Large intestine (tissue), 3 donors: ENCODE results near the gene ZNF32. TPM values are rescaled to one million over a fixed set of nuclear protein-coding genes. Genes with fewer than 3 reads are reported as not detected.
"Not testable (repeated sequence)": the region's sequence is repeated elsewhere in the genome, so short reads cannot be mapped to it uniquely, and the experiment has no call there.

Experiments used
- DNase-seq, 2 donors: peaks; one replicate each; pipeline versions ENCODE4 v3.0.0 to v3.0.0-alpha.2; 2013
- H3K27ac ChIP-seq: one replicate; pipeline ENCODE4 v1.5.1; 2013; ENCODE audit warnings: low read length
- H3K27me3 ChIP-seq: 2 replicates; pipeline ENCODE4 v1.6.1; 2013; ENCODE audit warnings: low read length; ENCODE audit not compliant: control insufficient read depth, insufficient read depth
- H3K36me3 ChIP-seq: 2 replicates; pipeline ENCODE4 v1.6.1; 2013; ENCODE audit warnings: low read length; ENCODE audit not compliant: control insufficient read depth, insufficient read depth
- H3K4me1 ChIP-seq: one replicate; pipeline ENCODE4 v1.6.1; 2013; ENCODE audit warnings: low read length; ENCODE audit not compliant: control insufficient read depth, insufficient read depth
- H3K4me3 ChIP-seq: one replicate; pipeline ENCODE4 v1.5.1; 2013; ENCODE audit warnings: low read length
- H3K9me3 ChIP-seq: one replicate; pipeline ENCODE4 v1.6.1; 2013; ENCODE audit warnings: mild to moderate bottlenecking, low read depth, low read length, moderate library complexity; ENCODE audit not compliant: control insufficient read depth
- WGBS: methylation state at CpG from one replicate; pipeline ENCODE4 v1.1.5; 2013; ENCODE audit warnings: low lambda C conversion rate; ENCODE audit not compliant: insufficient coverage; 5-methylcytosine and 5-hydroxymethylcytosine counted together
- polyA plus RNA-seq: library from polyadenylated mRNA; unstranded; fragments of 120-200 nt; gene quantifications from one replicate; pipeline ENCODE4 v1.2.1, GENCODE V29; 2013

Gene ZNF32
- polyA plus RNA-seq, 1 donor: 37.4 TPM

DNA sequence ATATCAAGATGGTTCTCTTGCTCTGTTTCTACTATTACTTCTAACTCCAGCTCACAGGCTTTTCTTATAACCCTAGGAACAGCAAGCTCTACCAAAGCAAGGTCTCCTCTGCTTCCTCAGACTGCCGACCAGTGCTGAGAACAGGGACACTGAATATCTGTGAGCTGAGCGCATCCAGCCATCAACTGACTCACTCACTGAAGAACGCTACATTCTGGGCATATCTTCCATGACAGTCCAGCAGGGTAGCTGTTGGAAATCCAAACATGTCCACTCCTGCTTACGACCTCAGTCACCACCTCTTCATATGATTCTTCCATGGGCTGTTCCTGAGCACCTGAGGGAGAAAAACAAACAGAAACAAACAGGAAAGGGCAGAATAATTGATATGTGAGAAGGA is 2.8 kb downstream of the ZNF32 start:
- H3K36me3 ChIP-seq: peaks cover 34% of the 10 kb centered on the region
- no peak for DNase-seq

GRCh38 chr10:43644252-43644651 is 4.4 kb downstream of the ZNF32 start:
- peaks cover 29% of the 10 kb centered on the region for H3K9me3 ChIP-seq
- H3K36me3 ChIP-seq: peaks cover 34% of the 10 kb centered on the region
- H3K27ac ChIP-seq: no peak overlapping the region
- WGBS: no CpG with 5 or more reads among the region's 8 CpGs
- no peaks in the 10 kb centered on the region for H3K27me3 ChIP-seq
- H3K4me1 ChIP-seq: no peaks in the 10 kb centered on the region
- DNase-seq: no peak
- no peak overlapping the region for H3K4me3 ChIP-seq

More for the DNA sequence above, 2.8 kb downstream of the ZNF32 start:
- Histone ChIP-seq H3K27me3 (no peaks in the 10 kb centered on the region), H3K4me3 (no peak overlapping the region), H3K27ac (no peak overlapping the region), H3K4me1 (no peaks in the 10 kb centered on the region), H3K9me3 (peaks cover 29% of the 10 kb centered on the region)
- WGBS: no CpG with 5 or more reads among the region's 4 CpGs

- Histone ChIP-seq H3K27ac (no peak overlapping the region), H3K9me3 (peaks cover 19% of the 10 kb centered on the region), H3K36me3 (peaks cover 27% of the 10 kb centered on the region), H3K27me3 (no peaks in the 10 kb centered on the region), H3K4me3 (no peak overlapping the region), H3K4me1 (no peaks in the 10 kb centered on the region)
- no peak for DNase-seq
These were observed 8.1 kb downstream of the ZNF32 start for GRCh38 chr10:43640603-43641002.

GRCh38 chr10:43635816-43636215 is 12.9 kb downstream of the ZNF32 start:
- not testable (repeated sequence) for H3K4me1 ChIP-seq, H3K9me3 ChIP-seq, H3K27ac ChIP-seq, H3K4me3 ChIP-seq, H3K27me3 ChIP-seq, DNase-seq, H3K36me3 ChIP-seq
- 20% methylated on average over 1 of the region's 1 CpG for WGBS

DNA sequence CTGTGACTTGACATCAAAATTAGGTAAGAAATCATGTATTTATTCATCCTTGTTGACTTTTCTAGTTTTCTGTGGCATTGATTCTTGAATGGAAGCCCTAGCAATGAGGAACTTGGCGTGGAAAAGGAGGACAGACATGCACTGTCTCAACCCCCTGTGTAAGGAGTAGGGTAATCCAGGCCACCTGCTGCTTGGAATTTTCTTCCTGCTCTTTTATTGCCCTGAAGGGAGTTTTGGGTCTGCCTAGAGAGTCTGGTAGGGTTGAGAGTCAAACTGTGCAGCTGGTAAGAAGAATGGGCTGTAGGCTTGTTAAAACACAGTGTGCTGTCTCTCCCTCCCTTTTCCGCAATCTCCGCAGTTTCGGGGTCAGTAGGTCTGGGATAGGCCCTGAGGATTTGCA is 19.7 kb downstream of the ZNF32 start:
- Histone ChIP-seq H3K4me3 (no peak overlapping the region), H3K27me3 (no peaks in the 10 kb centered on the region), H3K36me3 (no peaks in the 10 kb centered on the region), H3K27ac (no peak overlapping the region), H3K4me1 (no peaks in the 10 kb centered on the region), H3K9me3 (no peaks in the 10 kb centered on the region)
- WGBS: no CpG with 5 or more reads among the region's 4 CpGs
- DNase-seq: no peak

DNA sequence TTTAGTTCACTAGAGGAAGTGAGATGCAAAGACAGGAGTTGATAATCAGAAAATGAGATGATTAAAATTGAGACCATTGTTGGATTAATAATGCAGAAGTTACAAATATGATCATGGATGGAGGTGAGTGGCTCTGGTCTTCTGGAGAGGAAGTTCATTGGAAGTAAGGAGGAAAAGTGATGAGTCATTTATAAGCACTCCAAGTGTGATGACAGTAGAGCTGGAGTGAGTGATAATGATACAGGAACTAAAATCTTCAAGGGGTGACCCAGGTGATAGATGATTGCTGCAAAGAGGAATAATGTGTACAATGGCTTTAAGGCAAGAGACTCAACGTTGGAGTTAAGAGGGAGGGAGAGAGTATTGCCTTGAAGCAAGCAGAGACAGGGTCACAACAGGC is 20.7 kb downstream of the ZNF32 start:
- H3K27ac ChIP-seq: no peak overlapping the region
- no peak overlapping the region for H3K4me3 ChIP-seq
- DNase-seq: no peak
- WGBS: 57% methylated on average over 1 of the region's 1 CpG
- no peaks in the 10 kb centered on the region for H3K4me1 ChIP-seq
- no peaks in the 10 kb centered on the region for H3K9me3 ChIP-seq
- H3K36me3 ChIP-seq: no peaks in the 10 kb centered on the region
- H3K27me3 ChIP-seq: no peaks in the 10 kb centered on the region

- WGBS: 57% methylated on average over 2 of the region's 3 CpGs
- DNase-seq: peak in 1 of 2 donors; percentile 12
- Histone ChIP-seq H3K9me3 (peaks cover 9% of the 10 kb centered on the region), H3K4me3 (no peak overlapping the region), H3K27ac (no peak overlapping the region), H3K36me3 (no peaks in the 10 kb centered on the region), H3K27me3 (no peaks in the 10 kb centered on the region), H3K4me1 (no peaks in the 10 kb centered on the region)
These were observed 25.3 kb downstream of the ZNF32 start for GRCh38 chr10:43623351-43623750.

- no peaks in the 10 kb centered on the region for H3K4me1 ChIP-seq
- no peak overlapping the region for H3K4me3 ChIP-seq
- WGBS: no CpG with 5 or more reads among the region's 2 CpGs
These were observed 26.6 kb downstream of the ZNF32 start for GRCh38 chr10:43622038-43622437.

GRCh38 chr10:43619368-43619767 is 29.3 kb downstream of the ZNF32 start:
- WGBS: 100% methylated on average over 1 of the region's 2 CpGs
- Histone ChIP-seq H3K4me1 (no peaks in the 10 kb centered on the region), H3K9me3 (peaks cover 26% of the 10 kb centered on the region), H3K27ac (no peak overlapping the region), H3K4me3 (no peak overlapping the region), H3K36me3 (peaks cover 11% of the 10 kb centered on the region), H3K27me3 (no peaks in the 10 kb centered on the region)
- DNase-seq: no peak

More at GRCh38 chr10:43622038-43622437, 26.6 kb downstream of the ZNF32 start:
- H3K27ac ChIP-seq: no peak overlapping the region
- peaks cover 19% of the 10 kb centered on the region for H3K9me3 ChIP-seq
- no peak for DNase-seq
- no peaks in the 10 kb centered on the region for H3K36me3 ChIP-seq
- H3K27me3 ChIP-seq: no peaks in the 10 kb centered on the region

- DNase-seq: no peak
- H3K36me3 ChIP-seq: peaks cover 18% of the 10 kb centered on the region
- H3K4me1 ChIP-seq: no peaks in the 10 kb centered on the region
- H3K27me3 ChIP-seq: no peaks in the 10 kb centered on the region
- H3K9me3 ChIP-seq: peaks cover 29% of the 10 kb centered on the region
- WGBS: 100% methylated on average over 3 of the region's 6 CpGs
- no peak overlapping the region for H3K4me3 ChIP-seq
- H3K27ac ChIP-seq: no peak overlapping the region
These were observed 31.8 kb downstream of the ZNF32 start for GRCh38 chr10:43616697-43617370.

GRCh38 chr10:43610636-43611035 is 38.0 kb downstream of the ZNF32 start:
- DNase-seq: no peak
- Histone ChIP-seq H3K36me3 (peaks cover 31% of the 10 kb centered on the region), H3K9me3 (peaks cover 10% of the 10 kb centered on the region), H3K4me3 (no peak overlapping the region), H3K4me1 (no peaks in the 10 kb centered on the region), H3K27ac (no peak overlapping the region), H3K27me3 (no peaks in the 10 kb centered on the region)
